Hepatic stellate cell (primary cell): ENCODE data around the gene PREX1.

Experiments
- DNase-seq: peaks from one replicate; pipeline ENCODE4 v3.0.0; 2011; ENCODE audit warnings: low spot score

The PREX1 gene

GRCh38 chr20:48826069-48826468 is 1.7 kb downstream of the PREX1 start:
- no peak for DNase-seq

DNA sequence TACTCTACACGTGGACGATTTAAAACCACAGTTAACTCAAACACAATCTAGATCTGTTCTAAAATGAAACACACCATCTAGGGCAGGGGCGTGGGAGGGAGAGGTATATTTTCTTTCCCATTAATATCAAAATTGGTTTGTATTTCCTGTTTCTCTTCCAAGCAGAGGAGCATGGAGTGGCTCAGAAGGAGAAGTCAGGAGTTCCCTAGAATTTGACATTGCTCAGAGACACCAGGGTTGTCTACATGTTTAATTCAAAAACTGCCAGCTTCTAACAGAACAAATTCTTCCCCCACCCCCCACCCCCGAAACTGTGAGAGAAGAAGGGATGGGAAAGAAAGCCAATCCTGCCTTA is 2.3 kb downstream of the PREX1 start:
- no peak for DNase-seq

- no peak for DNase-seq
Observed at GRCh38 chr20:48824830-48825565, 2.8 kb downstream of the PREX1 start.

GRCh38 chr20:48823960-48824498 is 3.8 kb downstream of the PREX1 start:
- peak; percentile 75 for DNase-seq

DNA sequence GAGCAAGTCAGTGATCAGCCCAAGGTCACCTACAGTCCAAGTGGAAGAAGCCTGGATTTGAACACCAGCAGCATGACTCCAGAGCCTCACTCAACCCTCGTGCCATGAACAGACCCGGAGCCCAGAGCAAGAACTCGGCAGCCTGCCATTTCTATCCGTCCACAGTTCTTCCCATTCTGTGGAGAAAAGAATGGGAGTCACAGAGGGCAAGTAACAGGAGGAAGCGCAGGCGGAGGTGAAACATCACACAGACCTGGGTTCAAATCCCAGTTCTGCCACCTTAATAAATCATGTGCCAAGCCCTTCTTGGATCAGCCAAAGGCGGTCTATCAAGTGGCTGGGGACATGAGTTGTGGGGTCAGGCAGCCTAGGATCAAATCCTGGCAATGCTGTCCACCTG is 4.3 kb downstream of the PREX1 start:
- no peak for DNase-seq

- no peak for DNase-seq
Observed at GRCh38 chr20:48822879-48823385, 4.9 kb downstream of the PREX1 start.

GRCh38 chr20:48822178-48822577 is 5.6 kb downstream of the PREX1 start:
- DNase-seq: no peak

DNA sequence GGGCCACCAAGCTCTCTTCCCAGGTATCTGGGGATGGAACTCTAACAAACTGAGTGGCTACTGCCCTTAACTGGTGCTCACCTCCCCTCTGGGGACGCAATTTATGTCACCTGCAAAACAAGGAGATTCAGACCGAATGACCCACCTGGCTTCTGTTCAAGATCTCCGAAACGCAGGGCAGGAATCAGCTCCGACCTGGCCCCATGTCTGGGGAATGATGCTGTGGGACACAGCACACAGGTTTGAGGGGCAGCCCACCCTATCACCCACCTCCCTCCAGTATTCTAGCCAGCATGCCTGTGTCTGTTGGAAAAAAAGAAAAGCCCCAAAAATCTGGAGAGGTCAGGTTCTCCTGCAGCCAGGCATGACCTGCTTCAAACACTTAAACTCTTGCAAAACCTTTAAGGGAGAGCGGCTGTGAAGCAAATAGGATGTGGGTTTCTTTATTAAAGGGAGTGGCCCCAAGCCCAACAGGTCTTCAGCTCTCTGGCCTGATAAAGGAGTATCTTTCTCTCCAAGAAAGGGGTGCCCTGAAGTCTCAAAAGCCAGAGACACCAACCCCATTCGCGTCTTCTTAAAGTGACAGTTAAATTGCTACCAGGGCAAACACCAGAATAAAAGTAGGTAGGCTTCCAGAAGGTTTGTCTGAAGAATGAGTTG is 6.4 kb downstream of the PREX1 start:
- no peak for DNase-seq

GRCh38 chr20:48820649-48820973 is 7.2 kb downstream of the PREX1 start:
- no peak for DNase-seq

- no peak for DNase-seq
Observed at GRCh38 chr20:48819821-48820648, 7.8 kb downstream of the PREX1 start.

DNA sequence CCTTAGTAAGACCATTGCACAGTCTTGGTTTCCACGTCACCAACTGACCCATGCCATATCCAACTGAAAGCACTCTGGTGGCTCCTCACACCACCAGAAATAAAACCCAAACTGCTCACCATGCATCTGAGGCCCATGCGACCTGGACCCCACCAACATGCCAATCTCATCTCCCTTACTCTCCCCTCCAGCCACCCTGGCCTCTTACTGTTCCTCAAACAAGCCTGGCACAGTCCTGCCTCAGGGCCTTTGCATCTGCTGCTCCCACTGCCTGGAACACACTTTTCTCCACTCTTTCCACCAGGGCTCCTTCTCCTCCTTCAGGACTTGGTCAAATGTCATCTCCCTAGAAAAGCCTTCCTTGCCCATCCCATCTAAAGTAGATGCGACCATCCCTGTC is 8.7 kb downstream of the PREX1 start:
- no peak for DNase-seq

GRCh38 chr20:48818481-48818987 is 9.3 kb downstream of the PREX1 start:
- DNase-seq: no peak

DNA sequence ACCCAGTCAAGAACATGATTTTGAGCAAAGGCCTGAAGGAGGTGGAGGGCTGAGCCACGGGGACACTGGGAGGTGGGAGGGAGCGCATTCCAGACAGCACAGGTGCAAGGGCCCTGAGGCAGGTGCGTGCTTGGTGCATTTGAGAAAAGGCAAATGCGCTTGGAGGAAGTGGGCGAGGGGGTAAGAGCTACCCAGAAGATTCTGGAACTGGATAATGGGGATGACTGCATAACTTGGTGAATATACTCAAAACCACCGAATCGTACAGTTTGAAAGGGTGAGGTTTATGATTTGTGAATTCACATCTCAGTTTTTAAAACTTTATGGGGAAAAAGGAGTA is 9.8 kb downstream of the PREX1 start:
- DNase-seq: no peak

- no peak for DNase-seq
Observed at GRCh38 chr20:48817367-48818030, 10.3 kb downstream of the PREX1 start.

GRCh38 chr20:48816282-48817205 is 11.3 kb downstream of the PREX1 start:
- DNase-seq: no peak

DNA sequence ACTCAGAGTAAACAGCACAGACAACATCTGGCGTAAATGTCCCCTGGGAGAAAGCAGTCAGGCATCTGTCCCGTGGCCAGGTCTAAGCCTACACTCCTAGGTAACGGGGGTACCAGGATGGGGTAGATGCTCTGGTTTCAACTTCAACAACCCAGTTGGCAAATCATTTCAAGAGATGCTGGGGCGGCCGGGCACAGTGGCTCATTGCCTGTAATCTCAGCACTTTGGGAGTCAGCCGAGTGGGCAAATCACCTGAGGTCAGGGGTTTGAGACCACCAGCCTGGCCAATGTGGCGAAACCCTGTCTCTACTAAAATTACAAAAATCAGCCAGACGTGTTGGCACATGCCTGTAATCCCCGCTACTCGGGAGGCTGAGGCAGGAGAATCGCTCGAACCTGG is 12.3 kb downstream of the PREX1 start:
- DNase-seq: no peak

- no peak for DNase-seq
Observed at GRCh38 chr20:48814633-48815032, 13.2 kb downstream of the PREX1 start.

DNA sequence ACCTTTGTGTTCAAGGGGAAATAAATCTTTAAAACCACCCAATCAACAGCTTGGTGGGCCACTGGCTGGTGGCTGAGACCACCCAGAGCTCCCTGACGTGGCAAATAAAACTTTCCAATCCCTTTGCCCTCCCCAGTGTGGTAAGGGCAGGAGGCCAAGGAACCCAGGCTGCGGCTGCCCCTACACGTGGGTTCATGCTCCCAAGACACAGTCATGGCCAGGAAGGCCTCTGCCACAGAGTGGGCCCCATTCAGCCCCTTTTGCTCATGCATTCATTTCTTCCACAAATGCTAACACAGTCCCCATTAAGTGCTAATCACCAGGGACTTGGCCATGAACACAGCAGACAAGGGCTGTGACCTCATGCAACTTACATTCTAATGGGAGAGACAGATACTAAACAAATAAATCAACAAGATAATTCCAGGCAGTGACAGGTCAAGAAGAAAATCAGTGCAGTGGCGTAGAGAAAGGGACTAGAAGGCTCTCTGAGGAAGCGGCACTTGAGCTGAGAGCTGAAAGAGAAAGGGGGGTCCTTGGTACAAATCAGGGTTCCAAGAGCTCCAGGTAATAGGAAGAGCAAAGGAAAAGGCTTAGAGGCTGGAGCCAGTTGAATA is 13.8 kb downstream of the PREX1 start:
- DNase-seq: no peak

DNA sequence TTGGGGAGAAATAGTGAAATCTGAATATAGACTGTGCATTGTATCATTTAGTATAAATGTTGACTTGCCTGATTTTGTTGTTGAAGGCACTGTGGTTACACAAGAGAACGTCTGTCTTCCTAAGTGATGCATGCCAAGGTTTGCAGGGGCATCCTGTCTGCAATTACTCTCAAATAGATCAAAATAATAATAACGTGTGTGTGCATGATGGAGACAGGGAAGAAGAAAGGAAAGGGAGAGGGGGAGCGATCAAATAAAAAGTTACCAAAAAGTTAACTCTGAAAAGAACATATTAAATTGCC is 14.4 kb downstream of the PREX1 start:
- no peak for DNase-seq

GRCh38 chr20:48812600-48813445 is 15.0 kb downstream of the PREX1 start:
- no peak for DNase-seq
